Hematopoietic multipotent progenitor cell treated with erythropoietin and hydrocortisone succinate and interleukin-3 and kit ligand, for 4 days (in vitro differentiated cells): Measurements from ENCODE around the gene ZFYVE28.

Experiments used
- DNase-seq: peaks from one replicate; pipeline ENCODE4 v3.0.0-alpha.2; 2015

ZFYVE28 gene

DNA sequence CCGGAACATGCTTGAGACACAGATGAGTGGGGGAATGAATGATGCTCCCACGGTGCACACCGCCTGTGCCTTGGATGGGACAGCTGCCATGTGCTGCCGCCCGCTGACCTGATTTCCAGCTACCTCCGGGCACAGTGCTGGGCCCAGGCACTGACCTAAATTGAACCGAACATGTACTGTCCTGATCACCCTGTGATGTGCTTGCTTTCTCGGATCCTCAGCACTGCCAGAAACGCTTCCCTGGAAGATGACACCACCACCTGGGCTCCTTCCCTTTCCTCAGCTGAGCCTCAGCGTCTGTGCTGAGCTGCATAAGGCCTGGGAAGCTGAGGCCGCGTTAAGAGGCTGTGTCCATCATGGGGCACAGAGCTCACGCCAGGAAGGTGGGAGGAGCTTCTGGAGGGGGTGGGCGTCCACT, 117.2 kb downstream of the ZFYVE28 start:
- no peak for DNase-seq

DNA sequence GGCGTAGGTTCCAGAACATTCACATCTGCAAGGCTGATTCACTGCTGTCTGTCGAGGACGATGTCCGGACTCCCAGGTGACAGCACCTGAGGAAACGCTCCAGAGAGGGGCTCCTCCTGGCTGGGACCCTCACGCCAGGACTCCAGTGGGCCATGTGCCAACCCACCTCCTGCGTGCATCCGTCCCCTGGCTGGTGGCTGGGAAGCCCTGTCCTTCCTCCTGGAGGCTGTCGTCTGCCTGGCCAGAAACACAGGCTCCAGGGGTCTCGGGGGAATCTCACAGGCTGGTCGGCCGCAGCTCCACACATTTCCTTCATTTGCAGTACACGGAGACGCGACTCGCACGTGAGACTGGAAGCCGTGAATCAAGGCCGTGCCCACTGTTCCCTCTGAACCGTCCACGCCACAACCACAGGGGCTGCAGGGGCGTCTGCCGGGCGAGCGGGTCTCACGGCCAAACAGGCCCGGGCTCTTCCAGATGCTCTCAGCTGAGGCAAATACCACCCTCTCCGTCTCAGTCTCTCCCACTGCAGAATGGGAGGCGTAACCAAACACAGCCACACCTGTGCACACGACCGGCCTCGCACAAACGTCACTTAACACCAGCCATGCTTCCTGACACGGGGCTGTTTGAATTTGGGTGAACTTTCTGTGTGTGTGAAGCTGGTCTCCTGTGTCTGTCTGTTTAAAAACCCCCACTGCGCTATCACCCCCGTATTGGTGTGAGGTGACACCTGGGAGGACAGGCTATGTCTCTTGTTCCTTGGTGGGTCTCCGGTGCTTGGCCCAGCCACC, 117.8 kb downstream of the ZFYVE28 start:
- no peak for DNase-seq

- DNase-seq, result no peak
Measured at GRCh38 chr4:2299794-2300193, 118.7 kb downstream of the ZFYVE28 start.

DNA sequence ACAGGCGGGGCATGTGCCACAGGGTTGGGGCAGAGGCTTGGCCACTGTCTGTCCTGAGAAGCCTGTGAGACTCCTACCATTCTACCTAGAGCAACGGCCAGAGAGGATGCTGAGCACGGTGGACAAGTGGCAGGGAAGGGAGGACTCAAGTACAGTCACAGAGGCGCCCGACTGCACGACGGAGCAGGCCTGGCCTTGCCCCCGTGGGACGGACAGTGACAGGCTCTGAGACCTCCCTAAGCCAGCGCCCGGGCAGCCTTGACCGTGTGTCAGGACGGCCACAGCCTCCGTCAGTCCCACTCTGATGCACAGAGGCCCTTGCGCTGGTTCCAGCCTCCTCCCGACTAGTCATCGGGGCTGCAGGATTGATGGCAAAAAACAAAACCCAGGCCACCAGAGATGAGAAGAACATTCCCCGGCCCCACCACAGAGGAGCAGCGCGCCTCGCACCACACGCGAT, 119.9 kb downstream of the ZFYVE28 start:
- DNase-seq, result no peak

DNA sequence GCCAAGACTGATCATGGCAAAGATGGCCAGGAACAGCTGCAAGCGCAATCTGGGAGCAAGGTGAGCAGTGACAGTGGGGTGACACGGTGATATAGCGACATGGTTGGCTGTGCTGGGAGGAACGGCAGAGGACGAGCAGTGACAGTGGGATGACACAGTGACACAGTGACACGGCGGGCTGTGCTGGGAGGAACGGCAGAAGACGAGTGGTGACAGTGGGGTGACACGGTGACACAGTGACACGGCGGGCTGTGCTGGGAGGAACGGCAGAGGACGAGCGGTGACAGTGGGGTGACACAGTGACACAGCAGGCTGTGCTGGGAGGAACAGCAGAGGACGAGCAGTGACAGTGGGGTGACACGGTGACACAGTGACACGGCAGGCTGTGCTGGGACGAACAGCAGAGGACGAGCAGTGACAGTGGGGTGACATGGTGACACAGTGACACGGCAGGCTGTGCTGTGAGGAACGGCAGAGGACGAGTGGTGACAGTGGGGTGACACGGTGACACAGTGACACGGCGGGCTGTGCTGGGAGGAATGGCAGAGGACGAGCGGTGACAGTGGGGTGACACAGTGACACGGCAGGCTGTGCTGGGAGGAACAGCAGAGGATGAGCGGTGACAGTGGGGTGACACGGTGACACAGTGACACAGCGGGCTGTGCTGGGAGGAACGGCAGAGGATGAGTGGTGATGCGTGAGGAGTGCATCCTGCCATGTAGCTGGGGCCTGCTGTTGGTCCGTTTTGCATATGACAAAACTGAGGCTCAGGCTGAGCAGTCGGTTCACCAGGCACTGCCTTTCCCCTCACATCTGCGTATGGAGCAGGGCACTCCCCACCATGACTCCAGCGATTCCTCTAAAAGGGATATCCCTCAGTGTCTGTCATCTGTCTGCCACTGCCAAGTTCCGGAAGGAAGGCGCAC, 120.6 kb downstream of the ZFYVE28 start:
- DNase-seq, result no peak

DNA sequence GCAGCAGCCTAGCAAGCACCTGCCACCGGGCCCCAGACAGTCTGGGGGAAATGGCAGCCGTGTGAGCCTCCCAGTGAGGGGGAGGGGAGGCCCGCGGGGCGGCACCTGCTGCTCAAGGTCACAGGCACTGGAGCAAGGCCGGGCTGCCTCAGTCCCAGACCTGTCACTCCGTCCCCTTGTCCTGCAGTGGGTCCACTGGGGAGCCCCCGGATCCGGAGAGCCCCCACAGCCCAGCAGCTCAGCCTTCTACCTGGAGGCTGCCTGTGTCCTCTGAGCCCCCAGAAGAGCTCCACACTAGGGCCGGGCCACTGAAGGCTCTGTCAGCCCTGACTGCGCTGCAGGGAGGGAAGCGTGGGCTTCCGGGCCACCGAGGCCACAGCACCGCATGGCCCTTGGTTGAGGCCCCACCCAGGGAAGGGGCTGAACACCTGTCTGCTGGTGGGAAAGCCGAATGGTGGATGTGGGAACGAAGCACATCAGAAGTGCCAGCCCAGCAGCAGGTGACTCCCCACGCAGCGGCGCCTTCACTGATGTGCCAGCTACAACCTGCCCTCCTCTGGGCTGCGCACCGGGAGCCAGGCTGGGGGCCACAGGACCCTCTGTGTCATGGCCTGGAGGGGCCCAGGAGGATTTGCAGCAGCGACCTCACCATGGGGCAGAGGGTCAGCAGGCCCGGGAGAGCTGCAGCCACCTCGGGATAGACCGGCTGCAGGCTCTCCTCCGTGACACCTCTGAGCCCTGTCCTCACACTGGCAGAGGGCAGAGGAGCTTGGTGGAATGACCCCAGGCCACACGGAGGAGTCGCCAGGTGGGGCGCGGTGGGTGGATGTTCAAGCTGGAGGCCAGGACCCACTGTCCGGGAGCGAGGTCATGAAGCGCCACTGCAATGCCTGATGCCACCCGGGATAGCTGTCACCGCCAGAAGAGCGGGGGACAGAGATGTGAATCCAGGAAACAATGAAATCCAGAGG, 121.5 kb downstream of the ZFYVE28 start:
- no peak for DNase-seq

GRCh38 chr4:2295900-2296442, 122.5 kb downstream of the ZFYVE28 start:
- DNase-seq, result no peak

- DNase-seq, result no peak
Measured at GRCh38 chr4:2295500-2295899, 122.9 kb downstream of the ZFYVE28 start.

DNA sequence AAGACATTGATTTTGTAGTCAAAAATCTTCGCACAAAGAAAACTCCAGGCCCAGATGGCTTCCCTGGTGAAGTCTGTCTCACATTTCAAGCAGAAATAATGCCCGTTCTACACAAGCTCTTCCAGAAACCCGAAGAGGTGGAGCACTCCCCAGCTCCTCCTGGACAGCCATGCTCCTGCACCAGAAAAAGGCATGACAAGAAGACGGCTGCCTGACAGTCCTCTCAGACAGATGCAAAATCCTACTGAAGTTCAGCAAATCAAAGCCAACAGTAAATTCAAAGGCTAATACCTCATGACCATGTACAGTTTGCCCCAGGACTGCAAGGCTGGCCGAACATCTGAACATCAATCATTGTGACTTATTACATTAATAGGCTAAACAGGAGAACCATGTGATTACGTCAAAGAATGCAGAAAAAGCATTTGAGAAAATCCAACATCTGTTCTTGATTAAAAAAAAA, 125.8 kb downstream of the ZFYVE28 start:
- no peak for DNase-seq

- DNase-seq, result no peak
Measured at GRCh38 chr4:2291705-2292645, 126.5 kb downstream of the ZFYVE28 start.

GRCh38 chr4:2290974-2291704, 127.3 kb downstream of the ZFYVE28 start:
- DNase-seq, result peak; percentile 69

DNA sequence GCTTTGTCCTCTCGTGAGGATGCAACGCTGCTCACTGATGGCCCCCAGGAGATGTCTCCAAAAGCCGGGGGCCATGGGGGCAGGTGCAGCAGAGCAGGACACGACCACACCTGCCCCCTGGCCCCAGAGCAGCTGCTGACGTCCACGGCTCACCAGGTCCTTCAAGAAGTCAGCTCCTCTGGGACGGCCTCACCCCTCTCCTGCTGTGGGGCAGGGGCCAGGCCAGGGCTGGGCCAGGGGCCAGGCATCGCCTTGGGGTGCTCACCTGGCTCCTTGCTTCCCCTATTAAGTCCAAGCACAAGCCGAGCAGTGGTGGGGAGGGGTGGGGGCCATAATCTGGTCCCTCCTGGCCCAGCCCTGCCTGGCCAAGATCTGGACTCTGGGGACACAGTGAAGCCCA, 128.0 kb downstream of the ZFYVE28 start:
- DNase-seq, result no peak

- DNase-seq, result no peak
Measured at GRCh38 chr4:2289955-2290333, 128.5 kb downstream of the ZFYVE28 start.

- DNase-seq, result no peak
Measured at GRCh38 chr4:2289311-2289954, 129.0 kb downstream of the ZFYVE28 start.

DNA sequence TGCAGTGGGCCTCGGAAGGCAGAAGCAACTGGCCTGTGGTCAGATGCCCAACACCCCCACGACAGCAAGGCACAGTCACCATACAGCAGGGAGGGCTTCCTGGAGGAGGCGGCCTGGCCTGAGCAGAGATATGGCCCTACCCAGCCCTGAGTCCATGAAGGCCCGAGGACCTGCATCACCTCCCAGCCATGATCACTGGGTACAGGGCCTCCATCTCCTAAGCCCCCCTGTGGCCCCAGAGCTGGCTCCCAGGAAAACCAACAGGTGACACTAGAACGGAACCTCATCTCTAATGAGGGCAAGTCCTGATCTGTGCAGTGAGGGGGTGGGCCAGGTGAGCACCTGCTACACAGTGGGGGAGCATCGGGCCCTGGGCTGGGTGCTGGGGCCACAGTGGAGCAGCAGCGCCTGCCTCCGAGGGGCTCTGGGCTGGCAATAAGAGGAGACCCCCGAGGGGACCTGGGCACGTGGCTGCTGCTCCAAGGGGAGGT, 130.3 kb downstream of the ZFYVE28 start:
- DNase-seq, result no peak

DNA sequence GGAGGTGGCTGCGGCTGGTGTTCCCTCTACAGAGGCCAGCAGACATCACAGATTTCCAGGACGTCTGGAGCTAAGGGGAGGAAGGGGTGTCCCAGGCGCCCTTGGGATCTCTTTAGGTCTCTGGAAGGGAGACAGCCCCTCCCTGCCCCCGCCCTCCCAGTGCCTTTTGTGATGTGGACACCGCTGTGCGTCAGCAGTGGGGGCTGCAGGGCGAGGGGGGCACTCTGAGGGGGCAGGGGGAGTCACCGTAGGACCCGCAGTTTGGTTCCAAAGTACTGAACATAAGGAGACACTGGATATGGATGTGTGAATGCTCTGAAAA, 130.9 kb downstream of the ZFYVE28 start:
- DNase-seq, result no peak

DNA sequence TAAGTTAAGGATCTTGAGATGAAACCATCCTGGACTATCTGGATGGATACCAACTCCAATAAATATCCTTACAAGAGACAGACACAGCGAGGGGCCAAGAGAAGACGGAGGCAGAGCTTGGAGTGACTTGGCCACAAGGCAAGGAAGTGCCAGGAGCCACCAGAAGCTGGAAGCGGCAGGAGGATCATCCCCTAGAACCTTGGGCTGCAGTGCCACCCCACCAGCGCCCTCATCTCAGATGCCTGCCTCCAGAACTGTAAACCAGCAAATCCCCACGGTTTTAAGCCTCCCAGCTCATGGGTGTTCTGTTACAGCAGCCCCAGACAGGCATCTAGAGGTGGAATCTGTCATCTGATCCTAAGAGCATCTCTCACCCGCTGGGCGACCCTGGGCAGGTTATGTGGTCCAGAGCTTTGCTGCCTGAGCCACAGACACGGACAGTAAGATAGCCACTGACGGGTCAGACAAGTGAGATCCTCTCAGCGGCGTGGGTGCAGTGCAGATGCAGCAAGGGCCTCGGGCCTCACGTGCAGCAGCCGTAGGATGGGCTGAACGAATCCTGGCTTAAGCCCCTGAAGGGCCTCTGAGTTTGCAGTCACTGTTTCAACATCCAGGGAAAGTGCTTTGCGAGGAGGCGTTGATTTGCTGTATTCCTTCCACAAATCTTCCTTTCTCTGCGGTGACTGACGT, 131.4 kb downstream of the ZFYVE28 start:
- no peak for DNase-seq

- DNase-seq, result no peak
Measured at GRCh38 chr4:2285613-2286381, 132.6 kb downstream of the ZFYVE28 start.
